HL-60 (cell line): ENCODE measurements around the gene OTOF.

Experiments
- DNase-seq, 2 experiments: peaks; one replicate each; pipeline ENCODE4 v3.0.0-alpha.2; 2010 to 2020; ENCODE audit warnings: low read depth in 1 of 2, low spot score in 1 of 2
- H3K27ac ChIP-seq: fragments of 250-450 bp; sonication (Bioruptor Pico); replicated peaks from 2 replicates; pipeline ENCODE4 v1.5.1; 2020; ENCODE audit warnings: mild to moderate bottlenecking, moderate library complexity
- H3K27me3 ChIP-seq: fragments of 250-450 bp; sonication (Bioruptor Pico); 2 replicates; pipeline ENCODE4 v1.5.1; 2021; ENCODE audit warnings: mild to moderate bottlenecking, moderate library complexity; ENCODE audit not compliant: insufficient read depth, poor library complexity, severe bottlenecking
- H3K4me3 ChIP-seq: replicated peaks from 2 replicates; pipeline ENCODE4 v1.5.1; 2011; ENCODE audit warnings: mild to moderate bottlenecking, control low read depth, low read length; ENCODE audit not compliant: insufficient read depth
- CTCF ChIP-seq: IDR thresholded peaks from one replicate; pipeline ENCODE4 v1.5.1; 2011; ENCODE audit warnings: low read length, control low read depth, inconsistent platforms; ENCODE audit not compliant: insufficient read depth
- GABPA ChIP-seq: IDR thresholded peaks from 2 replicates; pipeline ENCODE4 v1.6.1; 2012; ENCODE audit warnings: low read depth
- POLR2AphosphoS5 ChIP-seq: IDR thresholded peaks from 2 replicates; pipeline ENCODE4 v1.6.1; 2012; ENCODE audit warnings: low read depth
- SPI1 ChIP-seq: IDR thresholded peaks from 2 replicates; pipeline ENCODE4 v1.6.1; 2012; ENCODE audit warnings: low read depth, mild to moderate bottlenecking, borderline replicate concordance
- TF ChIP-seq, protein P1 (sequence below): IDR thresholded peaks from 2 replicates; pipeline ENCODE4 v1.6.1; 2012; ENCODE audit warnings: low read depth; ENCODE audit not compliant: insufficient replicate concordance

OTOF gene

GRCh38 chr2:26493566-26493965 lies 15.6 kb upstream of the OTOF start:
- Histone ChIP-seq H3K27me3 (peaks cover 6% of the 10 kb centered on the region), H3K27ac (no peak overlapping the region), H3K4me3 (no peak overlapping the region)
- no peak for TF ChIP-seq GABPA
- TF ChIP-seq, protein P1, sequence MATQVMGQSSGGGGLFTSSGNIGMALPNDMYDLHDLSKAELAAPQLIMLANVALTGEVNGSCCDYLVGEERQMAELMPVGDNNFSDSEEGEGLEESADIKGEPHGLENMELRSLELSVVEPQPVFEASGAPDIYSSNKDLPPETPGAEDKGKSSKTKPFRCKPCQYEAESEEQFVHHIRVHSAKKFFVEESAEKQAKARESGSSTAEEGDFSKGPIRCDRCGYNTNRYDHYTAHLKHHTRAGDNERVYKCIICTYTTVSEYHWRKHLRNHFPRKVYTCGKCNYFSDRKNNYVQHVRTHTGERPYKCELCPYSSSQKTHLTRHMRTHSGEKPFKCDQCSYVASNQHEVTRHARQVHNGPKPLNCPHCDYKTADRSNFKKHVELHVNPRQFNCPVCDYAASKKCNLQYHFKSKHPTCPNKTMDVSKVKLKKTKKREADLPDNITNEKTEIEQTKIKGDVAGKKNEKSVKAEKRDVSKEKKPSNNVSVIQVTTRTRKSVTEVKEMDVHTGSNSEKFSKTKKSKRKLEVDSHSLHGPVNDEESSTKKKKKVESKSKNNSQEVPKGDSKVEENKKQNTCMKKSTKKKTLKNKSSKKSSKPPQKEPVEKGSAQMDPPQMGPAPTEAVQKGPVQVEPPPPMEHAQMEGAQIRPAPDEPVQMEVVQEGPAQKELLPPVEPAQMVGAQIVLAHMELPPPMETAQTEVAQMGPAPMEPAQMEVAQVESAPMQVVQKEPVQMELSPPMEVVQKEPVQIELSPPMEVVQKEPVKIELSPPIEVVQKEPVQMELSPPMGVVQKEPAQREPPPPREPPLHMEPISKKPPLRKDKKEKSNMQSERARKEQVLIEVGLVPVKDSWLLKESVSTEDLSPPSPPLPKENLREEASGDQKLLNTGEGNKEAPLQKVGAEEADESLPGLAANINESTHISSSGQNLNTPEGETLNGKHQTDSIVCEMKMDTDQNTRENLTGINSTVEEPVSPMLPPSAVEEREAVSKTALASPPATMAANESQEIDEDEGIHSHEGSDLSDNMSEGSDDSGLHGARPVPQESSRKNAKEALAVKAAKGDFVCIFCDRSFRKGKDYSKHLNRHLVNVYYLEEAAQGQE = no peak
- no peak for TF ChIP-seq POLR2AphosphoS5
- TF ChIP-seq SPI1 = peak; percentile 33; the same call in 1 of the 2 replicates
- no peak for TF ChIP-seq CTCF
- peak in 1 of 2 experiments; percentile 34 for DNase-seq

DNA sequence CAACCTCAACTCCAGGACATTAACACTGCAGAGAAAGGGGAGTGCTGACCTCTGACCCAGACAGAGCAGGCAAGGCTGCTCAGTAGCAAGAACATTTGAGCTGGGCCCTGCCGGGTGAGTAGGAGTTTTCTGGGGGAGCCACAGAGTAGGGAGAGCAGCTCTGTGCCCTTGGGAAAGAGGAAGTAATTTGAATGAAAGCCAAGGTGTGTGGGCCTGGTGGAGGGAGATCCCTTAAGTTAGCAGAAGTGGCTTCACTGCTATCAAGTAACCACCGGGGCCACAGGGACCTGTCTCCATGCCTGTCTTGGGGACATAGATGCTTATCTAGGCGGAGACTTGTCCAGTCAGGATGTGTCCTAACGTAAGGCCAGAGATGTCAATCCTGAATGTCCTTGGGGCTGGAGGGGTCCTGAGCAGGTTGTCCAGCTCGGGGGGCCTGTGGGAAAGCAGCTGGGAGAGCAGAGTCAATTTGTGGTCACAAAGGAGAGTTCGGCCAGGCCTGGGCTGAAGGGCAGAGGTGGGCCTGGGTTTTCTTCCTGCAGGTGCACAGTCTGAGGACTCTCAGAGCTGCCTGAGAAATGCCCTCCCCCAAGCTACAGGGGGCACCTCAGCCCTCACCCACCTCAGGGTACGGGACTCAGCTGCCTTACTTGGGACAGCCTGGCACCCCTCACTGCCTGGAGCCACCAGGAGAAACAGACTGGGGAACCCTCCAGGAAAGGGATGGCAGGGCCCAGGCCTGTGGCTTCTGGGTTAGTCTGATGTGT lies 15.0 kb upstream of the OTOF start:
- no peak overlapping the region for H3K27ac ChIP-seq
- TF ChIP-seq POLR2AphosphoS5 = peak; percentile 45; the same call in 1 of the 2 replicates
- TF ChIP-seq, protein P1 = no peak
- peak; percentile 75; the same call in 1 of the 2 replicates for TF ChIP-seq SPI1
- TF ChIP-seq CTCF = no peak
- DNase-seq = peak; percentile 49 to 81

GRCh38 chr2:26491563-26492167 lies 13.7 kb upstream of the OTOF start:
- no peak for DNase-seq
- Histone ChIP-seq H3K27me3 (no peaks in the 10 kb centered on the region), H3K27ac (no peak overlapping the region), H3K4me3 (no peak overlapping the region)
- no peak for TF ChIP-seq CTCF
- no peak for TF ChIP-seq POLR2AphosphoS5
- TF ChIP-seq GABPA = no peak
- TF ChIP-seq, protein P1 = no peak
- no peak for TF ChIP-seq SPI1

More for the DNA sequence above, 15.0 kb upstream of the OTOF start:
- Histone ChIP-seq H3K4me3 (no peak overlapping the region), H3K27me3 (peaks cover 6% of the 10 kb centered on the region)
